Neural progenitor cell (in vitro differentiated cells): ENCODE measurements around the gene CIRBP.

ENCODE experiments used
- CTCF ChIP-seq: fragments of 200-600 bp; sonication (generic); IDR thresholded peaks from 2 replicates; pipeline ENCODE4 v1.5.1; 2017; ENCODE audit warnings: antibody characterized with exemption, mild to moderate bottlenecking
- EZH2phosphoT487 ChIP-seq: fragments of 200-600 bp; sonication (generic); IDR thresholded peaks from 2 replicates; pipeline ENCODE4 v1.6.1; 2017; ENCODE audit warnings: antibody characterized with exemption

GRCh38 chr19:1266916-1267476 lies 2.1 kb upstream of the CIRBP start:
- peak; percentile 96 for TF ChIP-seq CTCF
- TF ChIP-seq EZH2phosphoT487 = no peak
